ENCODE data around the gene HUNK. TPM values are rescaled to one million over a fixed set of nuclear protein-coding genes. Genes with fewer than 3 reads are reported as not detected.
"Not testable (repeated sequence)": the region's sequence is repeated elsewhere in the genome, so short reads cannot be mapped to it uniquely, and the experiment has no call there.

HUNK gene
- total RNA-seq, 2 donors from 2014 or later = 0.35 TPM; not detected in 1

DNA sequence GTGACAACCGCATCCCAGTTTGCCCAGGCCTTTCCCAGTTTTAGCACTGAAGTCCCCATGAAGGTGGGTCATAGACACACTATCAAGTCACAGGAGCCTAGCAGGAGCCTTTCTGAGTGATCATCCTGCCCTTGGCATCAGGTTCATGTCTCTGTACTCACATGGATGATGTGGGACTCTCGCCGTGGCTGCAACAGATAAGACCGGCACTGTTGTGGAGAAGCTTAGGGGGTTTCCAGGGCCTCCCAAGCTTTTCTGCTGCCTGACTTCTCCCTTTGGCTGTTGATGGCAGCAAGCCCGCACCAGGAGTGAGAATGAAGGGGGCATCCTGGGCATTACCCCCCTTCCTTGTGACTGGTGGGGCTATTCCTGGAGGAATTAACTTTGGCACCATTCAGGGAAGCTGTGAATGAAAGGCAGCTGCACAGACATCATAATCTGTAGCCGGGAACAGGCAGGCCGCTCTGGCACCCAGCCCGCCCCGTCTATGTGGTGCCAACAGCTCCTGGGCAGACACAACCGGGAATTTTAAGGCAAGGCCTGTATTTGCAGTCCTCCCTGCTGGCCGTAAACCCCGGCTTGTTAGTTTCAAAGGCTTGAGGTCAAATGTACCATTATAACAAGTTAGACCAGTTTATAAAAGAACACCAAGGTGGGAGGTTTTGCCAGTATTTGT is 148.6 kb downstream of the HUNK start:
- Mint-ChIP-seq H3K27ac (no peak overlapping the region), H3K27me3 (ENCODE audit: low read depth) (no peaks in the 10 kb centered on the region), H3K36me3 (ENCODE audit: insufficient read depth in 2 of 2) (no peaks in the 10 kb centered on the region), H3K4me3 (no peak overlapping the region), H3K9me3 (no peaks in the 10 kb centered on the region), H3K4me1 (ENCODE audit: low read depth) (no peaks in the 10 kb centered on the region)
- DNase-seq (no peak), ATAC-seq (replicated peaks in 1 of 2) (no peak)

DNA sequence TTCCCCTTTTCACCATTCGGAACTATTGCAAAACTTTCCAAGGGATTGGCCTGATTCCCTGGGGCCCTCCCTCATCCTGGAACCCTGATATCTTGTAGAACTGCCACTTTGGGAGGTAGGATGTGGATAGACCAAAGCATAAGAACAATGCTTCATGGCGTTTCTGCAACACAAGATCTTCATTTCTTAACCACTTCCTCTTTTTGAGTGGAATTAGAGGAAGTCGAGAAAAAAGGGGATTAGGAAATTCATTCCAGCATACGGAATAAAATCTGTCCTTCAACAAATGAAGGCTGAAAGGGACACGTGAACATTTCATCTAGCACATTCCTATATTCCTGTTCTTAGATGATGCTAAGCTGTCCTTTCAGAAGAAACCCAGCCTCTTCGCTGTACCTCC is 149.3 kb downstream of the HUNK start:
- H3K27ac Mint-ChIP-seq = no peak overlapping the region
- H3K27me3 Mint-ChIP-seq (ENCODE audit: low read depth) = no peaks in the 10 kb centered on the region
- ATAC-seq (replicated peaks in 1 of 2) = no peak
- H3K36me3 Mint-ChIP-seq (ENCODE audit: insufficient read depth in 2 of 2) = no peaks in the 10 kb centered on the region
- H3K4me3 Mint-ChIP-seq = no peak overlapping the region
- DNase-seq = no peak
- no peaks in the 10 kb centered on the region for H3K9me3 Mint-ChIP-seq
- H3K4me1 Mint-ChIP-seq (ENCODE audit: low read depth) = no peaks in the 10 kb centered on the region

DNA sequence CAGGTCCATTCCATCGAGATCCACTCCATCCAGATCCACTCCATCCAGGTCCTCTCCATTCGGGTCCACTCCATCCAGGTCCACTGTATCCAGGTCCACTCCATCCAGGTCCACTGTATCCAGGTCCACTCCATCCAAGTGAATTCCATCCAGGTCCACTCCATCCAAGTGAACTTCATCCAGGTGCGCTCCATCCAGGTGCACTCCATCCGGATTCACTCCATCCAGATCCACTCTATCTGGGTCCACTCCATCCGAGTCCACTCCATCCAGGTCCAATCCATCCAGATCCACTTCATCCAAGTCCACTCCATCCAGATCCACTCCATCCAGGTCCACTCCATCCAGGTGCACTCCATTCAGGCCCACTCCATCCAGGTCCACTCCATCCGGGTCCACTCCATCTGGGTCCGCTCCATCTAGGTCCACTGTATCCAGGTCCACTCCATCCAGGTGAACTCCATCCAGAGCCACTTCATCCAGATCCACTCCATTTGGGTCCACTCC is 157.4 kb downstream of the HUNK start:
- Mint-ChIP-seq H3K9me3 (peaks cover 0 to 5% of the 10 kb centered on the region in 2 donors), H3K36me3 (ENCODE audit: insufficient read depth in 2 of 2) (no peaks in the 10 kb centered on the region), H3K27me3 (ENCODE audit: low read depth) (no peaks in the 10 kb centered on the region), H3K4me1 (ENCODE audit: low read depth) (no peaks in the 10 kb centered on the region), H3K27ac (no peak overlapping the region), H3K4me3 (no peak overlapping the region)
- no peak for ATAC-seq (replicated peaks in 1 of 2)
- no peak for DNase-seq

DNA sequence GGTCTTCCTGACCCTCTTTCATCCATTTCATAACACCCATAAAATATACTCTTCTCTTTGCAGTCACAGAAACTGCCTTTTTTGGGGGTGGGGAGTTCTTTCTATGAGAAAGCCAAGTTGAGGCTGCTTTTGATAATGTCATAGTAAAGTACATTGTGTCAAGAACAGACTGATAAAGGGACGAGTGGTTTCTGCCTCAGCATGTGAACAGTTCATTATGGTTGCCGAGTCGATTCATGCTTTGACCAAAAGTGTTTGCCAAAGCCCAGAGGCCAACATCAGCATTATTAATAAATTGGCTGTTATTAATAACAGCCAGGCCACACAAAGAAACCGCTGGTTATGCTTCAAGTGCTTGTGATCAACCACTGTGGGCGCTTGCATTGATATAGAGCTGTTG is 162.0 kb downstream of the HUNK start:
- H3K27me3 Mint-ChIP-seq (ENCODE audit: low read depth) = no peaks in the 10 kb centered on the region
- H3K4me1 Mint-ChIP-seq (ENCODE audit: low read depth) = no peaks in the 10 kb centered on the region
- no peak overlapping the region for H3K4me3 Mint-ChIP-seq
- no peak for DNase-seq
- no peak overlapping the region for H3K27ac Mint-ChIP-seq
- ATAC-seq (replicated peaks in 1 of 2) = no peak
- peaks cover 0 to 5% of the 10 kb centered on the region in 2 donors for H3K9me3 Mint-ChIP-seq
- no peaks in the 10 kb centered on the region for H3K36me3 Mint-ChIP-seq (ENCODE audit: insufficient read depth in 2 of 2)

DNA sequence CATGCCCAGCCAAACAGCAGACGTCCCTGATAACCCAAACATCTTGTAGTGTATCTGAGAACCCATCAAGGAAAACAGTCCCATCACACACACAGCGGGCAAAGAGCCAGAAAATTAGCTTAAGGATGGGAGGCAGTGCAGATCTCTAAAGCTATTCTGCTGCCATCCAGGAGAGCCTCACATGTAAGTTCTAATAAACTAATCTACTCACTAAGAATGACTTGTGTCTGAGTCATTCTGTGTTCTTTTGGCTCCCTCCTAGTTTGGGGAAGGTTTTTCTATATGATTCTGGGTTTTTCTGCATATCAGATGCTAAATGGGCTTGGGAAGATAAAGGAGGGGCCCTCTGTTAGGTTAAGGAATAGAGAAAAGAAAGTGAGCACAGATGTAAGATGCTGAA is 162.8 kb downstream of the HUNK start:
- H3K4me1 Mint-ChIP-seq (ENCODE audit: low read depth) = no peaks in the 10 kb centered on the region
- no peak overlapping the region for H3K4me3 Mint-ChIP-seq
- H3K27ac Mint-ChIP-seq = no peak overlapping the region
- H3K36me3 Mint-ChIP-seq (ENCODE audit: insufficient read depth in 2 of 2) = no peaks in the 10 kb centered on the region
- peaks cover 4% of the 10 kb centered on the region for H3K27me3 Mint-ChIP-seq (ENCODE audit: low read depth)
- DNase-seq (no peak), ATAC-seq (replicated peaks in 1 of 2) (no peak)
- no peaks in the 10 kb centered on the region for H3K9me3 Mint-ChIP-seq

DNA sequence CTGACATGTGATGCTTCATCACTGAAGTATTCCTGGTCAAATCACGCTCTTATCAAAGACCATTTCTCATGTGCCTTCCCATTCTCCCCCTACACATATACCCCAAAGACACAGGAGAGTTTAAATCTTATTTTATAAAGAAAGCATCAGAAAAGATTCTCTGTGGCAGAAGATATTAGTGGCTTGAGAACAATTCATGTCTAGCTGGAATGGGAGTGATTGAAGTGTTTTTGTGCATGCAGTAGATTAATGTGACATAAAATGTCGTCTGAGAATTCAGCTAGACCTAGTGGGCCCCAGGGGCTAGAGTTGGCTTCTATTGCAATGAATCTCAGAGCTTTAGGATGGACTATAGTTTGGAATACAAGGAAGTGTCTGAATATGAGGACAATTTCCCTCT is 163.9 kb downstream of the HUNK start:
- no peaks in the 10 kb centered on the region for H3K36me3 Mint-ChIP-seq (ENCODE audit: insufficient read depth in 2 of 2)
- ATAC-seq (replicated peaks in 1 of 2) = no peak
- H3K27ac Mint-ChIP-seq = no peak overlapping the region
- DNase-seq = no peak
- peaks cover 10% of the 10 kb centered on the region for H3K27me3 Mint-ChIP-seq (ENCODE audit: low read depth)
- no peaks in the 10 kb centered on the region for H3K4me1 Mint-ChIP-seq (ENCODE audit: low read depth)
- no peak overlapping the region for H3K4me3 Mint-ChIP-seq
- no peaks in the 10 kb centered on the region for H3K9me3 Mint-ChIP-seq

DNA sequence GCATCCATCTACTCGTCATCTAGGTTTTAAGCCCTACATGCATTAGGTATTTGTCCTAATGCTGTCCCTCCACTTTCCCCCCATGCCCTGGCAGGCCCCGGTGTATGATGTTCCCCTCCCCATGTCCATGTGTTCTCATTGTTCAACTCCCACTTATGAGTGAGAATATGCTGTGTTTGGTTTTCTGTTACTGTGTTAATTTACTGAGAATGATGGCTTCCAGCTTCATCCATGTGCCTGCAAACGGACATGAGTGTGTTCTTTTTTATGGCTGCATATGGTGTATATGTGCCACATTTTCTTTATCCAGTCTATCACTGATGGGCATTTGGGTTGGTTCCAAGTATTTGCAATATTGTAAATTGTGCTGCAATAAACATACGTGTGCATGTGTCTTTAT is 165.9 kb downstream of the HUNK start:
- H3K27me3 Mint-ChIP-seq (ENCODE audit: low read depth); DNase-seq; ATAC-seq (replicated peaks in 1 of 2): not testable (repeated sequence)

DNA sequence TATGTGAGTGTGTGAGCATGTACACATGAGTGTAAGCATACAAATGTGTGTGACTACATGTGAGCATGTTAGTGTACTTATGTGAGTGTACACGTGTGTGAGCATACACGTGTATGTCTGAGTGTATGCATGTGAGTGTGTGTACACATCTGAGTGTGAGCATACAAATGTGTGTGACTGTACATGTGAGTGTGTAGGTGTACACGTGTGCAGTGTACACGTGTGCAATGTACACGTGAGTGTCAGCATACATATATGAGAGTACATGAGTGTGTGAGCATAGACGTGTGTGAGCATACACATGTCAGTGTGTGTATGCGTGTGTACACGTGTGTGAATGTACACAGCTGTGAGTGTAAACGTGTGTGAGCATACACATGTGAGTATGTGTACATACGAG is 170.6 kb downstream of the HUNK start:
- ATAC-seq (replicated peaks in 1 of 2) (no peak), DNase-seq (no peak)
- H3K4me1 Mint-ChIP-seq (ENCODE audit: low read depth) = no peaks in the 10 kb centered on the region
- no peak overlapping the region for H3K27ac Mint-ChIP-seq
- no peaks in the 10 kb centered on the region for H3K36me3 Mint-ChIP-seq (ENCODE audit: insufficient read depth in 2 of 2)
- H3K4me3 Mint-ChIP-seq = no peak overlapping the region
- H3K9me3 Mint-ChIP-seq = peaks cover 8 to 9% of the 10 kb centered on the region in 2 donors
- H3K27me3 Mint-ChIP-seq (ENCODE audit: low read depth) = peaks cover 10% of the 10 kb centered on the region

More for the DNA sequence above, 165.9 kb downstream of the HUNK start:
- not testable (repeated sequence) for H3K9me3 Mint-ChIP-seq; H3K36me3 Mint-ChIP-seq (ENCODE audit: insufficient read depth in 2 of 2); H3K4me3 Mint-ChIP-seq; H3K27ac Mint-ChIP-seq; H3K4me1 Mint-ChIP-seq (ENCODE audit: low read depth)

DNA sequence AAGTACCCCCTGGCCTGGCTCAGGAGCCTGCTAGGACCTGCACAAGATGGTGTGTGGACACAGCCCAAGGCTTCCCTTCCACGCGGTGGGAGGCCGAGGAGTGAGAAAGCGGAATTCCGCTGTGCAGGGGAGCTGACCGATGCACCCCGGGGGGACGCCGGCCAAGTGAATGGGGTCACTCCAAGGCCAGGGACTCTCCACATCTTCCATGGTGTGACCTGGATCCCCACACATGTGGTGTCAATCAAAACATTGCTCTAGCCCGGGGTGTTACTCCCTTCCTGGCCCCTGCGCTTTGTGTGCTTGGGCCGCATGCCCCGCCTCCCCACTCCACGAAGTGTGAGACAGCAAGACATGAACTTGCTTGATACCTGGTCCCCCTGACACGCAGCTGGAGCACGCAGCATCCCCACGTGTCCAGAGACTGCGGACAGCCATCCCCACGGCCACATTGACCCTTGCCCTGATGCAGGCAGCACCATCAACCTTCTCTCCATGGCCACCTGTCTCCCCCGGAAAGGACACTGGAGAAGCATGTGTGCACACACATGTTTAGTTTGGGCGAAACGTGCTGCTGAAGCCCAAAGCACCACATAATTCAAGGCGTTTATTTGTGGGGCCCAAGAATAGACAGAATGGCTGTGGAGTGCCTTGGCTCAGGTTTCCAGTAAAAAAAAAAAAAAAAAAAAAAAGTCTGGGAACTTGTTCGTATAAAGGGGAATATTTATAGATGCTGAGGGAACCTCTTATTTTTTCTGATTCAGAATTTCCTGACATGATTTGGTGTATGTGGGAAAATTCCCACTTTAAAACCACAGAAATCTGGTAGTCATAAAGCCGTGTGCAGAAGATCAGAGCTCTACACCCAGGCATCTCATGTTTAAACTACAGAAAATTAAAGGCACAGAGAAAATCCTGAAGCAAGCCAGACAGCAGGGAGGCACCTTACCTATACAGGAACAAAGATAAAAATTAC is 171.7 kb downstream of the HUNK start:
- H3K4me3 Mint-ChIP-seq = no peak overlapping the region
- H3K9me3 Mint-ChIP-seq = peaks cover 8 to 9% of the 10 kb centered on the region in 2 donors
- H3K4me1 Mint-ChIP-seq (ENCODE audit: low read depth) = no peaks in the 10 kb centered on the region
- no peak overlapping the region for H3K27ac Mint-ChIP-seq
- peaks cover 10% of the 10 kb centered on the region for H3K27me3 Mint-ChIP-seq (ENCODE audit: low read depth)
- ATAC-seq (replicated peaks in 1 of 2) = no peak
- no peaks in the 10 kb centered on the region for H3K36me3 Mint-ChIP-seq (ENCODE audit: insufficient read depth in 2 of 2)
- DNase-seq = no peak

DNA sequence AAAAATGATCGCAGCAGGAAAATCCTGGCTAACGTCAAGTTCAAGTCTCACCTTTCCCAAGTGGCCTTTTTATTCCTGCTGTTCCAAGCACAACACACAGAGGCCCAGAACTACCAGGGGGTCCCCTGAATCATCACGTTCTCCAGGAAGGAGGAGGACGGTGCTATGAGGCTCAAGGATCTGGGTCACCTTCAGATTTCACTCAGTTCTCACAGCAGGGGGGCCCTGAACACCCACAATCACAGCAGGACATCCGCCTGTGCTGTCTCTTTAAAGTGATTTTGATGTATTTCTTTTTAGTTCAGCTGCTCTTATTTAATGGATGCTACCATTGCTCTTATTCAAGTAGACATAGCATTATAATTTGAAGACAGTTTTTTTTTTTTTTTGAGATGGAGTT is 173.4 kb downstream of the HUNK start:
- Mint-ChIP-seq H3K27me3 (ENCODE audit: low read depth) (no peaks in the 10 kb centered on the region), H3K27ac (no peak overlapping the region), H3K4me3 (no peak overlapping the region), H3K4me1 (ENCODE audit: low read depth) (no peaks in the 10 kb centered on the region), H3K9me3 (peaks cover 8 to 9% of the 10 kb centered on the region in 2 donors), H3K36me3 (ENCODE audit: insufficient read depth in 2 of 2) (no peaks in the 10 kb centered on the region)
- ATAC-seq (replicated peaks in 1 of 2) (no peak), DNase-seq (no peak)

DNA sequence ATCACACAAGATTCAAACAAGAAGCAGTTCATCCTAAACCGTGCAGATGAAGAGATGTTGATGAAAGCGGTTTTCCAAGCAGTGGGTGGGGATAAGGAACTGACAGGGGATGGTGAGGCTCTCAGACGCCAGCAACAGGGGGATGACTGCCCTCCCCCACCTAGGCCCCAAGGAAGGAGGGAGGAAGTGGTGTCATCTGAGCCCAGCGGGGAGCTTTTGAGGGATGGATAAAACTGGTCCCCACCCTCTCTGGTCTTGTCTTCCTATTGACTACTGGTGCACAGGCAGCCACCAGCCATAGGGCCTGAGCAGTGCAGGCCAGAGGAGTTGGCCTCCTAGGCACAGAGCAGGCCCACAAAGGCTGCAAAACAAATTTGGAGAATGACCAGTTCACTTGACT is 175.5 kb downstream of the HUNK start:
- no peak for DNase-seq
- H3K36me3 Mint-ChIP-seq (ENCODE audit: insufficient read depth in 2 of 2) = peaks cover 0 to 2% of the 10 kb centered on the region in 2 donors
- H3K9me3 Mint-ChIP-seq = peaks cover 10 to 13% of the 10 kb centered on the region in 2 donors
- no peak overlapping the region for H3K4me3 Mint-ChIP-seq
- H3K27me3 Mint-ChIP-seq (ENCODE audit: low read depth) = no peaks in the 10 kb centered on the region
- H3K27ac Mint-ChIP-seq = no peak overlapping the region
- H3K4me1 Mint-ChIP-seq (ENCODE audit: low read depth) = no peaks in the 10 kb centered on the region
- ATAC-seq (replicated peaks in 1 of 2) = no peak

All from activated T-cell treated with anti-CD3 and anti-CD28 coated beads, Interleukin-2, amount 50 U/mL, for 72 hours (primary cell).